ENCODE measurements around the gene CA12. TPM values are rescaled to one million over a fixed set of nuclear protein-coding genes. Genes with fewer than 3 reads are reported as not detected.

CA12 gene
- total and polyA plus RNA-seq, 2 of the 8 experiments (the other 6 are each of a cell fraction or from before 2014, with no cell fraction given): 4.7 to 4.9 TPM

DNA sequence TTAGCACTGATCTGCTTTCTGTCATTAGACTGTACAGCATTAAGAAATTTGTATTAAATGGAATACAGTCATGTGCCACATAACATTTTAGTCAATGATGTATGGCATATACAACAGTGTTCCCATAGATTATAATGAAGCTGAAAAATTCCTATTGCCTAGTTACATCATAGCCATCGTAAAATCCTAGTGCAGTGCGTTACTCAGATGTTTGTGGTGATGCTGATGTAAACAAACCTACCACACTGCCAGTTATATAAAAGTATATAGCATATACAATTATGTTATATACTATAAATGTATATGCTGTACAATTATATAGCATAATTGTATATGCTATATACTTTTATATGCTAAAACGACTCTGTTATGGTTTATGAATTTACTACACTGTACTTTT is 62.6 kb downstream of the CA12 start:
- FAIRE-seq (no peak), DNase-seq (ENCODE audit: low read depth in 1 of 2, low spot score in 2 of 2) (no peak)
- peaks cover 0 to 18% (median 6%) of the 10 kb centered on the region in 4 experiments for H3K4me1 ChIP-seq (replicated peaks in 1 of 4; ENCODE audit: control insufficient read depth in 3 of 4, insufficient read depth in 4 of 4, low read length in 3 of 4)
- no peaks in the 10 kb centered on the region for H4K20me1 ChIP-seq (replicated peaks in 1 of 2; ENCODE audit: control insufficient read depth in 1 of 2, insufficient read depth in 2 of 2, low read length in 2 of 2)
- H3K56ac ChIP-seq (replicated peaks; ENCODE audit: insufficient read length, low read depth, low read length): no peak overlapping the region
- H2BK12ac ChIP-seq (ENCODE audit: low read depth, low read length): no peak overlapping the region
- no peak overlapping the region for H4K5ac ChIP-seq (ENCODE audit: insufficient read length, low read depth, low read length)
- H3K36me3 ChIP-seq (ENCODE audit: control insufficient read depth in 2 of 4, insufficient read depth in 4 of 4, low read length in 3 of 4): no peaks in the 10 kb centered on the region
- no peak overlapping the region for H2BK5ac ChIP-seq (ENCODE audit: low read depth, low read length)
- H2BK15ac ChIP-seq (ENCODE audit: low read length): no peak overlapping the region
- H2AK5ac ChIP-seq (ENCODE audit: low read depth, low read length): no peak overlapping the region
- no peaks in the 10 kb centered on the region for H3K23me2 ChIP-seq (ENCODE audit: low read depth, low read length)
- no peak overlapping the region for H3K4me3 ChIP-seq (ENCODE audit: extremely low read depth in 1 of 4, insufficient read depth in 2 of 4, low read depth in 3 of 4, low read length in 4 of 4)
- H3K4me2 ChIP-seq (ENCODE audit: insufficient read depth in 1 of 2, low read depth in 2 of 2, low read length in 2 of 2): no peak overlapping the region
- H3K79me2 ChIP-seq (ENCODE audit: control insufficient read depth in 1 of 2, insufficient read depth in 2 of 2, low read length in 2 of 2): no peaks in the 10 kb centered on the region
- no peak overlapping the region for H3K23ac ChIP-seq (ENCODE audit: insufficient read length)
- ChIA-PET POLR2A (ENCODE audit: partially characterized antibody) (interaction anchor here (1.0 kb wide), 1 partner anchor 8 kb away, joined by 4 read pairs; no protein-coding TSS in a partner anchor), CTCF (ENCODE audit: partially characterized antibody) (no interaction called here)
- H3K27ac ChIP-seq (ENCODE audit: low read depth, low read length): no peak overlapping the region
- no peak overlapping the region for H2BK120ac ChIP-seq (replicated peaks; ENCODE audit: low read depth, low read length)
- no peak overlapping the region for H2BK20ac ChIP-seq (ENCODE audit: low read length)
- no peaks in the 10 kb centered on the region for H3K27me3 ChIP-seq (replicated peaks in 1 of 4; ENCODE audit: control insufficient read depth in 3 of 4, extremely low read depth in 1 of 4, insufficient read depth in 3 of 4, low read length in 3 of 4)
- H3K4ac ChIP-seq (replicated peaks; ENCODE audit: insufficient read length, low read depth, low read length): no peak overlapping the region
- H3K9me3 ChIP-seq (ENCODE audit: insufficient read depth in 2 of 2, low read depth in 1 of 2, low read length in 1 of 2): no peaks in the 10 kb centered on the region
- no peak overlapping the region for H4K91ac ChIP-seq (replicated peaks; ENCODE audit: insufficient read length, low read length)
- no peak overlapping the region for H3K9ac ChIP-seq (replicated peaks in 1 of 4; ENCODE audit: extremely low read depth in 1 of 4, low read depth in 3 of 4, low read length in 3 of 4)
- H3K79me1 ChIP-seq (ENCODE audit: low read depth, low read length): no peaks in the 10 kb centered on the region
- no peak overlapping the region for H4K8ac ChIP-seq (ENCODE audit: extremely low read depth, insufficient read depth, low read length)
- WGBS, 2 experiments (ENCODE audit: extremely low coverage in 1 of 2, insufficient coverage in 1 of 2, insufficient read length in 1 of 2, insufficient replicate concordance in 2 of 2, low coverage in 1 of 2, low lambda C conversion rate in 2 of 2, missing lambda C conversion rate in 1 of 2): 92% methylated on average over 3 of the region's 3 CpGs; no CpG with 5 or more reads in 1 of the 2 experiments
- no peak overlapping the region for H3K14ac ChIP-seq (ENCODE audit: insufficient read length)
- H3K18ac ChIP-seq (ENCODE audit: extremely low read depth, low read length): no peak overlapping the region
- H2AFZ ChIP-seq (ENCODE audit: low read length): no peak overlapping the region
